Fibroblast of lung (primary cell): ENCODE results near the gene MISP. TPM values are rescaled to one million over a fixed set of nuclear protein-coding genes. Genes with fewer than 3 reads are reported as not detected.

Experiments used
- DNase-seq, 2 donors: peaks; one replicate each; pipeline versions ENCODE4 v3.0.0 to v3.0.0-alpha.2; 2010; ENCODE audit warnings: low read depth in 2 of 2
- H2AFZ ChIP-seq: 2 replicates; pipeline ENCODE4 v1.5.1; 2012; ENCODE audit warnings: low read length, control low read depth, inconsistent platforms
- H3K27ac ChIP-seq: 2 replicates; pipeline ENCODE4 v1.5.1; 2011; ENCODE audit warnings: low read length, control low read depth; ENCODE audit not compliant: insufficient read depth
- H3K27me3 ChIP-seq: 2 replicates; pipeline ENCODE4 v1.5.1; 2011; ENCODE audit warnings: mild to moderate bottlenecking, low read length; ENCODE audit not compliant: control insufficient read depth, insufficient read depth
- H3K36me3 ChIP-seq: 2 replicates; pipeline ENCODE4 v1.5.1; 2011; ENCODE audit warnings: low read length; ENCODE audit not compliant: control insufficient read depth, insufficient read depth
- H3K4me1 ChIP-seq: 2 replicates; pipeline ENCODE4 v1.5.1; 2011; ENCODE audit warnings: low read length; ENCODE audit not compliant: control insufficient read depth, insufficient read depth; ENCODE audit errors: extremely low read depth
- H3K4me2 ChIP-seq: 2 replicates; pipeline ENCODE4 v1.5.1; 2011; ENCODE audit warnings: low read length, control low read depth; ENCODE audit not compliant: insufficient read depth; ENCODE audit errors: extremely low read depth
- H3K4me3 ChIP-seq, 4 experiments: fragments of 200-600 bp in 1 of 4; sonication (generic) in 1 of 4; replicated peaks in 1 of 4; 2 replicates each; pipeline ENCODE4 v1.5.1; 2011 to 2016; ENCODE audit warnings: low read length in 4 of 4, low read depth in 3 of 4, mild to moderate bottlenecking in 3 of 4, control low read depth in 2 of 4, inconsistent platforms in 1 of 4, mixed read lengths in 1 of 4; ENCODE audit not compliant: insufficient read depth in 1 of 4; ENCODE audit errors: control extremely low read depth in 1 of 4
- H3K79me2 ChIP-seq: 2 replicates; pipeline ENCODE4 v1.5.1; 2012; ENCODE audit warnings: mild to moderate bottlenecking, low read length, inconsistent platforms; ENCODE audit not compliant: control insufficient read depth, insufficient read depth
- H3K9ac ChIP-seq: 2 replicates; pipeline ENCODE4 v1.5.1; 2011; ENCODE audit warnings: mild to moderate bottlenecking, low read length, control low read depth; ENCODE audit not compliant: insufficient read depth
- H3K9me3 ChIP-seq: 2 replicates; pipeline ENCODE4 v1.5.1; 2012; ENCODE audit warnings: low read depth, low read length; ENCODE audit not compliant: control insufficient read depth, insufficient read depth
- H4K20me1 ChIP-seq: 2 replicates; pipeline ENCODE4 v1.5.1; 2011; ENCODE audit warnings: low read length; ENCODE audit not compliant: control insufficient read depth, insufficient read depth; ENCODE audit errors: extremely low read depth
- EZH2 ChIP-seq: IDR thresholded peaks from 2 replicates; pipeline ENCODE4 v1.5.1; 2012; ENCODE audit warnings: low read length, control low read depth, mild to moderate bottlenecking; ENCODE audit errors: missing control alignments
- polyA plus RNA-seq, 2 donors: library from polyadenylated mRNA; depleted of rRNA in 1 of 2; stranded (reverse) in 1 of 2; unstranded in 1 of 2; fragments of >200 nt; gene quantifications; 2 replicates each; pipeline ENCODE4 v1.2.1, GENCODE V29; 2011 to 2012; ENCODE audit warnings: missing spikeins in 1 of 2
- total RNA-seq: library from RNA; depleted of rRNA; stranded (reverse); fragments of >200 nt; gene quantifications from 2 replicates; pipeline ENCODE4 v1.2.1, GENCODE V29; 2014
- TF ChIP-seq, protein P1 (sequence below), 2 donors: IDR thresholded peaks in 1 of 2; conservative IDR thresholded peaks in 1 of 2; 1 replicate in 1 of 2; 2 replicates in 1 of 2; pipeline ENCODE4 v1.5.1; 2011 to 2012; ENCODE audit warnings: low read length in 2 of 2, control low read depth in 1 of 2, inconsistent platforms in 1 of 2, low read depth in 1 of 2, mild to moderate bottlenecking in 1 of 2

The MISP gene
- total and polyA plus RNA-seq, 2 donors (not counting 1 experiment from before 2014, with no cell fraction given), result not detected

DNA sequence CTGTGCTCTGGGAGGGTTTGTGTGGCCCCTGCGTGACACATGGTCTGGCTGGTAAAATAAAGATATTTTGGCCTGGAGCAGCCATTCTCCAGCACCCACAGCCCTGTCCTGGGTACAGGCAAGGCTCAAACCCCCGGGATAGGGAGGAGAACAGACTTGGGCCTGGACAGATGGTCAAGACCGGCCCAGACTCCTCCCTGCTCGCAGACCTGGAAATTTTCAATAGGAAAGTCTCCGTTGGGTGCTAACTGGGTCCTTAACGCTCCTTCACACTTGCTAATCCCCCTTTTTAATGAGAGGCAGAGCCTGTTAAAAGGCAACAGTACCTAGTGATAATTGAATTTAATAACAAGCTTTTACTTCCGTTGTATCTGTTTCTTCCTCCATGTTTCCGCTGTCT, 39.7 kb upstream of the MISP start:
- peaks cover 16% of the 10 kb centered on the region for H3K27me3 ChIP-seq
- TF ChIP-seq, protein P1, sequence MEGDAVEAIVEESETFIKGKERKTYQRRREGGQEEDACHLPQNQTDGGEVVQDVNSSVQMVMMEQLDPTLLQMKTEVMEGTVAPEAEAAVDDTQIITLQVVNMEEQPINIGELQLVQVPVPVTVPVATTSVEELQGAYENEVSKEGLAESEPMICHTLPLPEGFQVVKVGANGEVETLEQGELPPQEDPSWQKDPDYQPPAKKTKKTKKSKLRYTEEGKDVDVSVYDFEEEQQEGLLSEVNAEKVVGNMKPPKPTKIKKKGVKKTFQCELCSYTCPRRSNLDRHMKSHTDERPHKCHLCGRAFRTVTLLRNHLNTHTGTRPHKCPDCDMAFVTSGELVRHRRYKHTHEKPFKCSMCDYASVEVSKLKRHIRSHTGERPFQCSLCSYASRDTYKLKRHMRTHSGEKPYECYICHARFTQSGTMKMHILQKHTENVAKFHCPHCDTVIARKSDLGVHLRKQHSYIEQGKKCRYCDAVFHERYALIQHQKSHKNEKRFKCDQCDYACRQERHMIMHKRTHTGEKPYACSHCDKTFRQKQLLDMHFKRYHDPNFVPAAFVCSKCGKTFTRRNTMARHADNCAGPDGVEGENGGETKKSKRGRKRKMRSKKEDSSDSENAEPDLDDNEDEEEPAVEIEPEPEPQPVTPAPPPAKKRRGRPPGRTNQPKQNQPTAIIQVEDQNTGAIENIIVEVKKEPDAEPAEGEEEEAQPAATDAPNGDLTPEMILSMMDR (conservative IDR thresholded peaks at IDR 0.05 in 1 of 2, IDR thresholded peaks at IDR 0.05 in 1 of 2; ENCODE audit: low read depth in 1 of 2, low read length in 2 of 2), result no peak
- no peak for TF ChIP-seq EZH2
- H3K4me3 ChIP-seq, result no peak overlapping the region
- no peak overlapping the region for H3K27ac ChIP-seq
- H3K9me3 ChIP-seq, result no peaks in the 10 kb centered on the region
- H3K79me2 ChIP-seq, result no peaks in the 10 kb centered on the region
- no peak for DNase-seq
- H3K9ac ChIP-seq, result no peak overlapping the region
- H3K4me1 ChIP-seq, result peaks cover 4% of the 10 kb centered on the region
- H2AFZ ChIP-seq, result no peak overlapping the region
- H3K36me3 ChIP-seq, result no peaks in the 10 kb centered on the region
- H3K4me2 ChIP-seq, result no peak overlapping the region
- H4K20me1 ChIP-seq, result no peaks in the 10 kb centered on the region

DNA sequence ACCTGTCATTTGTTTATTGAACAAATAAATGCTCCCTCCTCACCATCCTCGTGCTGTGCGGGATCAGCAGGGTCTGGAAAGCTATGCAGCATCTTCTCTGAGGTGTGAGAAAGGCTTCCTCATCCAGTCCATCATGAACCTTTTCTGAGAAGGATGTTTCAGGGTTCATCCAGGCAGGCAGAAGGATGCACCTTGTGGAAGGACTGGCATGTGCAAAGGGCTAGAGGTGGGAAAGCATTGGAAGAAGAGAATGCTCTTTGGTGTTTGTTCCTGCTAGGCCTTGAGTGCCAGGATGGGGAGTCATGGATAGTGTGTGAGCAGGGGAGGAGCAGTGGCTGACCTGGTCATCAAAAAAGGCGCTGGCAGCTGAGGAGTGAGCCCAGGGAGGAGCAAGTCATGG, 35.6 kb upstream of the MISP start:
- Histone ChIP-seq H2AFZ (no peak overlapping the region), H3K79me2 (no peaks in the 10 kb centered on the region), H3K27ac (no peak overlapping the region), H3K27me3 (no peaks in the 10 kb centered on the region), H3K9me3 (no peaks in the 10 kb centered on the region), H3K4me1 (no peaks in the 10 kb centered on the region), H3K4me2 (no peak overlapping the region), H3K4me3 (no peak overlapping the region), H3K36me3 (no peaks in the 10 kb centered on the region), H4K20me1 (no peaks in the 10 kb centered on the region), H3K9ac (no peak overlapping the region)
- DNase-seq, result no peak
- TF ChIP-seq EZH2, result no peak
- TF ChIP-seq, protein P1 (conservative IDR thresholded peaks at IDR 0.05 in 1 of 2, IDR thresholded peaks at IDR 0.05 in 1 of 2; ENCODE audit: low read depth in 1 of 2, low read length in 2 of 2), result no peak

DNA sequence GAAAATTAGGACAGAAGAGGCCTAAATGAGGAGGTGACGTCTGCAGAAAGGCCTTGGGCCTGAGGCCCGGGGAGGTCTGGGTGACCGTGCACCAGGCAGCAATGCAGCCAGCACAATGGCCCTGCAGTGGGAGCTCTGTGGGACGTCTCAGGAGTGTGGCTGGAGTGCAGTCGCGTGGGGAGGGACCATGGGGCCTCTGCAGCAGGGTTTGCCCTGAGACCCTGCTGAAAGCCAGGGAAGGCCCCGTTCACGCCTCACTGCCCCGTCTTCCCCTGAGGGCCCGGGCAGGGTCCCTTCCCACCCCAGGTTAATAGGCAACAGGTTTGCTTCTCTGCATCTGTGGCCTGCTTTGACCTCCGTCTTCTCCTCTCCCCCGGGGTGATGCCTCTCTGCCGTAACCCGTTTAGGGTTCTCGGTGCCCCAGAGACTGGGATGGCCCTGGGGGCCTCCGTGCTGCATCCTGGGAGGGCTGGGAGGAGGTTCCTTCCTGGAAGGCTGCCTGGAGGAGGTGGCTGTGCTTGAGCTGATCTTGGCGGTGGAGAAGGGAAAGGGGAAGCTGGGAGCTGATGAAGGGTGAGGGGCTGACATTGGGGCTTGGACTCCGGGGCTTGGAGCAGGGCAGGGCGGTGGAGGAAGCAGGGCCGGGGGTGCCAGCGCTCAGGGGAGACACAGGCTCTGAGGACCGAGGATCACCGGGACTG, 32.5 kb upstream of the MISP start:
- no peaks in the 10 kb centered on the region for H3K9me3 ChIP-seq
- H3K4me3 ChIP-seq, result no peak overlapping the region
- H2AFZ ChIP-seq, result no peak overlapping the region
- H3K79me2 ChIP-seq, result no peaks in the 10 kb centered on the region
- no peak for TF ChIP-seq EZH2
- TF ChIP-seq, protein P1 (conservative IDR thresholded peaks at IDR 0.05 in 1 of 2, IDR thresholded peaks at IDR 0.05 in 1 of 2; ENCODE audit: low read depth in 1 of 2, low read length in 2 of 2), result no peak
- H3K9ac ChIP-seq, result no peak overlapping the region
- no peaks in the 10 kb centered on the region for H4K20me1 ChIP-seq
- no peak overlapping the region for H3K27ac ChIP-seq
- DNase-seq, result no peak
- H3K27me3 ChIP-seq, result no peaks in the 10 kb centered on the region
- H3K36me3 ChIP-seq, result no peaks in the 10 kb centered on the region
- H3K4me1 ChIP-seq, result no peaks in the 10 kb centered on the region
- H3K4me2 ChIP-seq, result no peak overlapping the region
